CD4-positive, alpha-beta T cell (primary cell): Measurements from ENCODE around the gene QARS1. TPM values are rescaled to one million over a fixed set of nuclear protein-coding genes. Genes with fewer than 3 reads are reported as not detected.

Source experiments
- ATAC-seq: fragments of 200-7000 bp; cut with Tn5 transposase; one replicate; pipeline ENCODE4 v1.10.0; 2022; ENCODE audit warnings: mild to moderate bottlenecking; ENCODE audit not compliant: poor library complexity
- CTCF ChIA-PET: fragments of 350-600 bp; sonication (Branson Sonifier 250); formaldehyde crosslinking; loops from one replicate; lab custom pipeline; 2021; ENCODE audit warnings: antibody characterized with exemption, inconsistent platforms; lab: Charles Lee
- POLR2A ChIA-PET: fragments of 350-600 bp; sonication (Branson Sonifier 250); formaldehyde crosslinking; loops from one replicate; lab custom pipeline; 2021; ENCODE audit warnings: antibody characterized with exemption, inconsistent platforms; lab: Charles Lee
- DNase-seq, 14 experiments: peaks; one replicate each; pipeline ENCODE4 v3.0.0-alpha.2; 2013 to 2020; ENCODE audit warnings: mixed read lengths in 2 of 14
- H3K27ac ChIP-seq, 2 donors: one replicate each; pipeline versions ENCODE4 v1.5.1 to v1.7.0; 2013; ENCODE audit warnings: low read length in 2 of 2, low read depth in 1 of 2, mild to moderate bottlenecking in 1 of 2
- H3K27me3 ChIP-seq, 2 experiments: 1 replicate in 1 of 2; 2 replicates in 1 of 2; pipeline versions ENCODE4 v1.6.1 to v1.7.0; 2013; ENCODE audit warnings: low read length in 2 of 2, control low read depth in 1 of 2, mild to moderate bottlenecking in 1 of 2, moderate library complexity in 1 of 2; ENCODE audit not compliant: insufficient read depth in 2 of 2, control insufficient read depth in 1 of 2
- H3K36me3 ChIP-seq: one replicate; pipeline ENCODE4 v1.6.1; 2013; ENCODE audit warnings: low read length, control low read depth; ENCODE audit not compliant: insufficient read depth
- H3K4me1 ChIP-seq: one replicate; pipeline ENCODE4 v1.6.1; 2013; ENCODE audit warnings: low read length, control low read depth; ENCODE audit not compliant: insufficient read depth
- H3K4me3 ChIP-seq: one replicate; pipeline ENCODE4 v1.5.1; 2013; ENCODE audit warnings: mild to moderate bottlenecking, low read length, moderate library complexity
- H3K9me3 ChIP-seq, 2 experiments: 1 replicate in 1 of 2; 2 replicates in 1 of 2; pipeline versions ENCODE4 v1.6.1 to v1.7.0; 2013; ENCODE audit warnings: low read length in 2 of 2, mild to moderate bottlenecking in 2 of 2, control low read depth in 1 of 2, moderate library complexity in 1 of 2; ENCODE audit not compliant: control insufficient read depth in 1 of 2, insufficient read depth in 1 of 2
- H3K27ac Mint-ChIP-seq: one replicate; pipeline ENCODE4 v1.8.0; 2020; ENCODE audit warnings: mixed read lengths
- H3K27me3 Mint-ChIP-seq: one replicate; pipeline ENCODE4 v1.8.0; 2021; ENCODE audit warnings: mixed read lengths
- H3K36me3 Mint-ChIP-seq: one replicate; pipeline ENCODE4 v1.8.0; 2021; ENCODE audit warnings: low read depth, mixed read lengths
- H3K4me1 Mint-ChIP-seq: one replicate; pipeline ENCODE4 v1.8.0; 2021; ENCODE audit warnings: low read depth, mixed read lengths
- H3K4me3 Mint-ChIP-seq: one replicate; pipeline ENCODE4 v1.8.0; 2020; ENCODE audit warnings: mild to moderate bottlenecking, mixed read lengths
- H3K9me3 Mint-ChIP-seq: one replicate; pipeline ENCODE4 v1.8.0; 2020; ENCODE audit warnings: mixed read lengths
- intact Hi-C, 2 experiments: fragments of 100-400 bp; cut with DNase I in 1 of 2; cut with micrococcal nuclease in 1 of 2; formaldehyde crosslinking; loops; one replicate each; pipeline versions ENCODE4 v1.15.1 to v1.9.0; 2023 to 2025; cut with DNase I, micrococcal nuclease
- polyA plus RNA-seq, 2 donors: library from polyadenylated mRNA; unstranded; fragments of 120-200 nt; gene quantifications; one replicate each; pipeline ENCODE4 v1.2.1, GENCODE V29; 2013
- total RNA-seq, 174 experiments: library from RNA in 2 of 174; stranded (reverse) in 2 of 174; gene quantifications; one replicate each; pipeline ENCODE4 v1.2.3 and lab custom pipeline; 2021 to 2026
- TF ChIP-seq, protein P1 (sequence below): fragments of 200-600 bp; IDR thresholded peaks from one replicate; pipeline ENCODE4 v1.8.0; 2022; ENCODE audit warnings: antibody characterized with exemption, mild to moderate bottlenecking

QARS1 gene
- total RNA-seq (100 to 1,000 TPM; 264 to 287 TPM), total RNA-seq (lab: John Stamatoyannopoulos, UW) (39.4 to 241 (median 156) reads per million in 172 experiments)
- 215 TPM for polyA plus RNA-seq (2013, experiment 1 of 2)
- 194 TPM for polyA plus RNA-seq (2013, experiment 2 of 2)

GRCh38 chr3:49104427-49105291 is at the start of gene QARS1:
TSS of gene QARS1 (minus strand) at chr3:49104757. CDS start at chr3:49104733, 24 bp downstream.
- no peaks in the 10 kb centered on the region for H3K27me3 ChIP-seq
- ChIA-PET CTCF (interaction anchor here (1.5 to 3.5 kb wide), 2 partner anchors 10 to 67 kb away, joined by 4 to 20 read pairs; partner anchors contain the start of genes KLHDC8B and QRICH1), POLR2A (interaction anchor here (0.6 to 5.1 kb wide), 8 partner anchors 12 to 1605 kb away, joined by 3 to 77 read pairs (median 6); partner anchors contain the start of genes DALRD3, IMPDH2, NDUFAF3 and QRICH1)
- peaks cover 25% of the 10 kb centered on the region for H3K4me1 ChIP-seq
- Mint-ChIP-seq H3K9me3 (no peaks in the 10 kb centered on the region), H3K27me3 (no peaks in the 10 kb centered on the region), H3K4me3 (peak within 1 kb of the TSS; percentile 99), H3K36me3 (peaks cover 58% of the 10 kb centered on the region), H3K4me1 (peaks cover 31% of the 10 kb centered on the region), H3K27ac (peak within 1 kb of the TSS; percentile 99)
- intact Hi-C loops, result loop anchor here (1.0 to 5.0 kb wide), 3 partner anchors 10 to 187 kb away; partner anchors contain the start of genes QRICH1 (in 2 of the 2), USP19 (in 2 of the 2) and ARIH2 (in 1 of the 2)
- H3K27ac ChIP-seq, result peak within 1 kb of the TSS; percentile 71 to 78
- TF ChIP-seq, protein P1, sequence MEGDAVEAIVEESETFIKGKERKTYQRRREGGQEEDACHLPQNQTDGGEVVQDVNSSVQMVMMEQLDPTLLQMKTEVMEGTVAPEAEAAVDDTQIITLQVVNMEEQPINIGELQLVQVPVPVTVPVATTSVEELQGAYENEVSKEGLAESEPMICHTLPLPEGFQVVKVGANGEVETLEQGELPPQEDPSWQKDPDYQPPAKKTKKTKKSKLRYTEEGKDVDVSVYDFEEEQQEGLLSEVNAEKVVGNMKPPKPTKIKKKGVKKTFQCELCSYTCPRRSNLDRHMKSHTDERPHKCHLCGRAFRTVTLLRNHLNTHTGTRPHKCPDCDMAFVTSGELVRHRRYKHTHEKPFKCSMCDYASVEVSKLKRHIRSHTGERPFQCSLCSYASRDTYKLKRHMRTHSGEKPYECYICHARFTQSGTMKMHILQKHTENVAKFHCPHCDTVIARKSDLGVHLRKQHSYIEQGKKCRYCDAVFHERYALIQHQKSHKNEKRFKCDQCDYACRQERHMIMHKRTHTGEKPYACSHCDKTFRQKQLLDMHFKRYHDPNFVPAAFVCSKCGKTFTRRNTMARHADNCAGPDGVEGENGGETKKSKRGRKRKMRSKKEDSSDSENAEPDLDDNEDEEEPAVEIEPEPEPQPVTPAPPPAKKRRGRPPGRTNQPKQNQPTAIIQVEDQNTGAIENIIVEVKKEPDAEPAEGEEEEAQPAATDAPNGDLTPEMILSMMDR, result no peak
- no peaks in the 10 kb centered on the region for H3K9me3 ChIP-seq
- H3K36me3 ChIP-seq, result peaks cover 54% of the 10 kb centered on the region
- peak; percentile 99 for ATAC-seq
- peak within 1 kb of the TSS; percentile 98 for H3K4me3 ChIP-seq
- peak; percentile 79 to 93 (median 85) for DNase-seq

- DNase-seq (no peak), ATAC-seq (no peak)
- CTCF ChIA-PET, result no interaction called here
- H3K27me3 ChIP-seq, result no peaks in the 10 kb centered on the region
- no peak overlapping the region for H3K4me3 Mint-ChIP-seq
- H3K4me3 ChIP-seq, result no peak overlapping the region
- H3K9me3 Mint-ChIP-seq, result no peaks in the 10 kb centered on the region
- no peaks in the 10 kb centered on the region for H3K9me3 ChIP-seq
- TF ChIP-seq, protein P1, result no peak
- no peak overlapping the region for H3K27ac Mint-ChIP-seq
- intact Hi-C loops, result no loop called here
- peaks cover 5% of the 10 kb centered on the region for H3K4me1 Mint-ChIP-seq
- H3K4me1 ChIP-seq, result no peaks in the 10 kb centered on the region
- H3K27ac ChIP-seq, result no peak overlapping the region
- H3K36me3 ChIP-seq, result no peaks in the 10 kb centered on the region
- H3K36me3 Mint-ChIP-seq, result no peaks in the 10 kb centered on the region
- H3K27me3 Mint-ChIP-seq, result no peaks in the 10 kb centered on the region
- POLR2A ChIA-PET, result interaction anchor here (0.8 kb wide), 1 partner anchor 20 kb away, joined by 3 read pairs; no protein-coding TSS in a partner anchor
These were observed 48.9 kb upstream of the QARS1 start for GRCh38 chr3:49153349-49153912.

DNA sequence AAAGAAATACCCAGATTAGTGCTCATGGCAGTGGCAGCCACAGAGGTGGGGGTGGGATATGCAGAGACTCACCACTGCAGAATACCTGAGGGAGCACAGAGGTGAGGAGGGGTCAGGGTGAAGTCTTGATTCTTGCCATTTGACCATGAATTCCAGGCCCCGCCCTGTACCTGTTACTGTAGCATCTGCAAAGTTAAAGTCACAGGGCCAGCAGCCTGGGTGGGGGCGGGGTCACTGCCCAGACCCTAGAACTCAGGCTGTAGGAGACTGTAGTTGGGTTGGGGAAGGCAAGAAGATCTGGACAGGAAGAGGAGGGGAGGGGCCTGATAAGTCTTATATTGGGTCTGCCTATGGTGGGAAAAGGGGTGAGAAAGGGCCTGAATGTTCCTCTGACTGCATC is 47.1 kb upstream of the QARS1 start:
- Histone ChIP-seq H3K27me3 (no peaks in the 10 kb centered on the region), H3K27ac (no peak overlapping the region), H3K36me3 (no peaks in the 10 kb centered on the region), H3K9me3 (no peaks in the 10 kb centered on the region), H3K4me3 (no peak overlapping the region), H3K4me1 (no peaks in the 10 kb centered on the region)
- CTCF ChIA-PET, result no interaction called here
- no peaks in the 10 kb centered on the region for H3K27me3 Mint-ChIP-seq
- H3K4me3 Mint-ChIP-seq, result no peak overlapping the region
- no peaks in the 10 kb centered on the region for H3K9me3 Mint-ChIP-seq
- TF ChIP-seq, protein P1, result no peak
- DNase-seq, result no peak
- no peaks in the 10 kb centered on the region for H3K36me3 Mint-ChIP-seq
- POLR2A ChIA-PET, result no interaction called here
- intact Hi-C loops, result no loop called here
- no peak overlapping the region for H3K27ac Mint-ChIP-seq
- H3K4me1 Mint-ChIP-seq, result no peaks in the 10 kb centered on the region
- ATAC-seq, result no peak
